GM23248 (cell line): Measurements from ENCODE around the gene ISCU.

ENCODE experiments used
- EZH2 ChIP-seq: fragments of 200-600 bp; sonication (generic); IDR thresholded peaks from 2 replicates; pipeline ENCODE4 v1.6.1; 2018; ENCODE audit warnings: antibody characterized with exemption, mild to moderate bottlenecking; ENCODE audit not compliant: insufficient read depth, poor library complexity, severe bottlenecking
- EZH2phosphoT487 ChIP-seq: fragments of 200-600 bp; sonication (generic); IDR thresholded peaks from 2 replicates; pipeline ENCODE4 v1.6.1; 2018; ENCODE audit warnings: antibody characterized with exemption, moderate library complexity, mild to moderate bottlenecking, low read depth; ENCODE audit not compliant: insufficient read depth

GRCh38 chr12:108571609-108572165 is 9.3 kb downstream of the ISCU start:
- no peak for TF ChIP-seq EZH2phosphoT487
- TF ChIP-seq EZH2 = no peak
